ENCODE results near the gene CTIF. TPM values are rescaled to one million over a fixed set of nuclear protein-coding genes. Genes with fewer than 3 reads are reported as not detected.

CTIF gene
- polyA plus RNA-seq, 1 experiment, result 40.2 TPM

DNA sequence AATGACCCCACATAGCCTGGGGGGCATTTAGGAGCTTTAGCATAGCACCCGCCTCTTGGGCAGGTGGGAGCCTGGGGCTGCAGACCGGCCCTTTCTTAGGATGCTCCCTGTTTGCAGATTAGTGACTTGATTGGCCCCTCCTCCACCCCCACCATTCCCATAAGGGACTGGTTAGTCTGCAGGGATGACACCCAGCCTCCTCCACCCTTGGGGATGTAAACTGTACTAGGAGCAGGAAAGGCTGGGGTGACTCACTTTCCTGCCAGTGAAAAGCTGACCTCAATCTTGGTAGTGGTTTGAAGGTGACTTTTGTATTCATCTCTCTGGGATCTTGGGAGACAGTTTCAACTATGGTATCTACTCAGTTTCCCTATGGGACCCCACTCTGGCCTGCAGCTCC, 24.2 kb downstream of the CTIF start:
- TF ChIP-seq, protein P1, sequence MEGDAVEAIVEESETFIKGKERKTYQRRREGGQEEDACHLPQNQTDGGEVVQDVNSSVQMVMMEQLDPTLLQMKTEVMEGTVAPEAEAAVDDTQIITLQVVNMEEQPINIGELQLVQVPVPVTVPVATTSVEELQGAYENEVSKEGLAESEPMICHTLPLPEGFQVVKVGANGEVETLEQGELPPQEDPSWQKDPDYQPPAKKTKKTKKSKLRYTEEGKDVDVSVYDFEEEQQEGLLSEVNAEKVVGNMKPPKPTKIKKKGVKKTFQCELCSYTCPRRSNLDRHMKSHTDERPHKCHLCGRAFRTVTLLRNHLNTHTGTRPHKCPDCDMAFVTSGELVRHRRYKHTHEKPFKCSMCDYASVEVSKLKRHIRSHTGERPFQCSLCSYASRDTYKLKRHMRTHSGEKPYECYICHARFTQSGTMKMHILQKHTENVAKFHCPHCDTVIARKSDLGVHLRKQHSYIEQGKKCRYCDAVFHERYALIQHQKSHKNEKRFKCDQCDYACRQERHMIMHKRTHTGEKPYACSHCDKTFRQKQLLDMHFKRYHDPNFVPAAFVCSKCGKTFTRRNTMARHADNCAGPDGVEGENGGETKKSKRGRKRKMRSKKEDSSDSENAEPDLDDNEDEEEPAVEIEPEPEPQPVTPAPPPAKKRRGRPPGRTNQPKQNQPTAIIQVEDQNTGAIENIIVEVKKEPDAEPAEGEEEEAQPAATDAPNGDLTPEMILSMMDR (IDR thresholded peaks at IDR 0.05; ENCODE audit: low read depth, low read length), result no peak
- Histone ChIP-seq H3K4me3 (ENCODE audit: low read depth, low read length) (no peak overlapping the region), H3K27ac (ENCODE audit: low read depth, low read length) (peak overlapping the region; percentile 31), H3K9me3 (ENCODE audit: control insufficient read depth, insufficient read depth, low read length) (peaks cover 5% of the 10 kb centered on the region; the same call in 1 of the 2 replicates), H3K27me3 (ENCODE audit: control insufficient read depth, insufficient read depth, low read length) (no peaks in the 10 kb centered on the region)
- POLR2A ChIA-PET, result interaction anchor here (0.6 kb wide), 1 partner anchor 24 kb away, joined by 3 read pairs; the partner anchor contains the start of gene CTIF
- CTCF ChIA-PET, result no interaction called here
- DNase-seq (ENCODE audit: low read depth, low spot score), result peak; percentile 54

DNA sequence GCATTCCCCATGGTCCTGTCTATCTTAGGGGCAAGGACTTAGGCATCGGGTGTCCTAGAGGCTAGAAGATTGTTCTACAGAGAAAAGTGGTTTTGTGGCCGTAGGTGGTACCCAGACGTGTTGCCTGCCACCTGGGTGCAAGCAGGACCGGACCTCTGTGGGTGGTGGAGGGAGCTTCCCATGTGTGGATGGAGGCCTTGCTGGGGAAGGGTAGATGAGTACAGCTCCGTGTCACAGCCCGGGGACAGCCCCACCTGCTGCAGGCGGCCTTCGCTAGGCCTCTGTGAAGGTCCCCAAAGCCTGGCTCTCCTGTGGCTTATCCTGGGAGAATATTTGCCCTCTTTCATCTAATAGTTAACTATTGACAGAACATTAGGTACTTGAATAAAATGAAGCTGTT, 25.3 kb downstream of the CTIF start:
- Histone ChIP-seq H3K4me3 (ENCODE audit: low read depth, low read length) (no peak overlapping the region), H3K27me3 (ENCODE audit: control insufficient read depth, insufficient read depth, low read length) (no peaks in the 10 kb centered on the region), H3K27ac (ENCODE audit: low read depth, low read length) (no peak overlapping the region), H3K9me3 (ENCODE audit: control insufficient read depth, insufficient read depth, low read length) (peaks cover 5% of the 10 kb centered on the region; the same call in 1 of the 2 replicates)
- TF ChIP-seq, protein P1 (IDR thresholded peaks at IDR 0.05; ENCODE audit: low read depth, low read length), result no peak
- no peak for DNase-seq (ENCODE audit: low read depth, low spot score)
- ChIA-PET POLR2A (no interaction called here), CTCF (interaction anchor here (0.9 kb wide), 1 partner anchor 120 kb away, joined by 3 read pairs; no protein-coding TSS in a partner anchor)

DNA sequence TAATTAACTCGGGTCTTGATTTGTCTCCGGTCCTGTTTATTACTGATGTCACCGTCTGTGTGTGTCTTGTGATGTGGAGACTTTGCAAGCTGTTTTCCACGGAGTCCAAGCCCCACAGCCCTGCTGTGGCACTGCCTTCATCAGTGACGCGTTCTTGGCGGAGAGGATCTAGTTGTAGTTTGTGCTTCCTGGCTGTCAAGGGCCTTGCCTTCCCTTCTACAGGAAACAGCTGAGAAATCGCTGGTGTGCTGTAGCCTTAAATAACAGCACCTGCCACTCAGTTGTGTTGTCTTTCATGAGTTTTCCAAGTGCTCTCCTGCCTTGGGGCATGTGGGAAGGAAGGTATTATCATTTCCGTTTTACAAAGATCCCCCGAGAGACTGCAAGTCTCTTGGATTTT, 26.3 kb downstream of the CTIF start:
- Histone ChIP-seq H3K27ac (ENCODE audit: low read depth, low read length) (no peak overlapping the region), H3K27me3 (ENCODE audit: control insufficient read depth, insufficient read depth, low read length) (no peaks in the 10 kb centered on the region), H3K9me3 (ENCODE audit: control insufficient read depth, insufficient read depth, low read length) (no peaks in the 10 kb centered on the region), H3K4me3 (ENCODE audit: low read depth, low read length) (no peak overlapping the region)
- DNase-seq (ENCODE audit: low read depth, low spot score), result no peak
- POLR2A ChIA-PET, result no interaction called here
- TF ChIP-seq, protein P1 (IDR thresholded peaks at IDR 0.05; ENCODE audit: low read depth, low read length), result no peak
- CTCF ChIA-PET, result no interaction called here

DNA sequence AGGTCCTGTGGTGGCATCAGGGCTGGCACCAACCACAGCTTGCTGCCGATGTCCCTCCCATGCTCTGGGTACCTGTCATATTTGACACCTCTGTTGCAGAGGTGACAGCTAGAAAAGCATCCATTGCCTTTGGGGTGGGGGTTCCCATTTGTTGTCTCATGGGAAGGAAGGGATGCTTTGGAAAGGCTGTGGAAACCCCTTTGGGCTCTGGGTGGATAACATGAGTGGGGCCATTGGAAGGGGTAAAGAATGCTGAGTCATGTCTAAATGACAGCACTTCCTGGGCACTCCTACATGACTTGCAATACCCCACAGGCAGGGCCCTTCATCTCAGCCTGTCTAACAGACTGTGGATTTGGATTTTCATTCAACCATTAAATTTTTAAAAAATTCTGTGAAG, 27.8 kb downstream of the CTIF start:
- no peak overlapping the region for H3K27ac ChIP-seq (ENCODE audit: low read depth, low read length)
- H3K4me3 ChIP-seq (ENCODE audit: low read depth, low read length), result no peak overlapping the region
- TF ChIP-seq, protein P1 (IDR thresholded peaks at IDR 0.05; ENCODE audit: low read depth, low read length), result no peak
- no peaks in the 10 kb centered on the region for H3K27me3 ChIP-seq (ENCODE audit: control insufficient read depth, insufficient read depth, low read length)
- no peaks in the 10 kb centered on the region for H3K9me3 ChIP-seq (ENCODE audit: control insufficient read depth, insufficient read depth, low read length)
- no peak for DNase-seq (ENCODE audit: low read depth, low spot score)
- ChIA-PET POLR2A (no interaction called here), CTCF (no interaction called here)

DNA sequence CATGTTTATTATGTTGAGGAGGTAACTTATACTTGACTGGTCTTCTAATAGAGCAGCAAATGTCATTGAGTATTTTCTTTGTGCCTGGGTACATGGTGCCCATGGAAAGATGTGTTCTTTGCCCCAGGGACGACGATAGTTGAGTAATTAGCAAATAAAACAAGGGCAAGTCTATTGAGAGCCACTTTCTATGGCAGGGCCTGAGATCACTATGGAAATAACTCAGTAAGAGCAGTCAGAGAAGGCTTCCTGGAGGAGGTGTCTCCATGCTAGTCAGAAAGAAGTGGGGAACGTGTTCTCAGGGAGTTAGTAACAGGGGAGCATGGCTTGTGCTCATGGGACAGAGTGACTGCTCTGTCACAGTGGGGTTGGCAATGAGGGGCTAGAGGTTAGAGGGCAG, 28.6 kb downstream of the CTIF start:
- Histone ChIP-seq H3K9me3 (ENCODE audit: control insufficient read depth, insufficient read depth, low read length) (no peaks in the 10 kb centered on the region), H3K4me3 (ENCODE audit: low read depth, low read length) (no peak overlapping the region), H3K27ac (ENCODE audit: low read depth, low read length) (no peak overlapping the region), H3K27me3 (ENCODE audit: control insufficient read depth, insufficient read depth, low read length) (no peaks in the 10 kb centered on the region)
- CTCF ChIA-PET, result interaction anchor here (0.5 kb wide), 1 partner anchor 92 kb away, joined by 3 read pairs; no protein-coding TSS in a partner anchor
- TF ChIP-seq, protein P1 (IDR thresholded peaks at IDR 0.05; ENCODE audit: low read depth, low read length), result no peak
- POLR2A ChIA-PET, result no interaction called here
- DNase-seq (ENCODE audit: low read depth, low spot score), result no peak

Data from AG04450 (cell line).